Right lobe of liver (tissue), 6 donors: ENCODE measurements around the gene HOXD13. TPM values are rescaled to one million over a fixed set of nuclear protein-coding genes. Genes with fewer than 3 reads are reported as not detected.

Experiments
- ATAC-seq, 4 donors: fragments of 200-7000 bp; cut with Tn5 transposase; one replicate each; pipeline ENCODE4 v1.9.1; 2020; ENCODE audit warnings: mild to moderate bottlenecking in 4 of 4, moderate library complexity in 4 of 4
- DNase-seq, 3 donors: peaks; one replicate each; pipeline ENCODE4 v3.0.0-alpha.2; 2020
- H3K27ac ChIP-seq, 3 donors: fragments of 200-600 bp; one replicate each; pipeline ENCODE4 v1.8.0; 2022
- H3K27me3 ChIP-seq, 2 donors: fragments of 200-600 bp; one replicate each; pipeline ENCODE4 v1.8.0; 2022
- H3K36me3 ChIP-seq, 4 donors: fragments of 200-600 bp; sonication (generic) in 1 of 4; one replicate each; pipeline versions ENCODE4 v1.5.1 to v1.8.0; 2017 to 2022; ENCODE audit warnings: control low read depth in 1 of 4
- H3K4me1 ChIP-seq, 4 donors: fragments of 200-600 bp; sonication (generic) in 1 of 4; one replicate each; pipeline versions ENCODE4 v1.5.1 to v1.8.0; 2017 to 2022; ENCODE audit warnings: control low read depth in 1 of 4
- H3K4me3 ChIP-seq, 3 donors: fragments of 200-600 bp; one replicate each; pipeline ENCODE4 v1.8.0; 2022
- H3K9me3 ChIP-seq, 4 donors: fragments of 200-600 bp; sonication (generic) in 1 of 4; one replicate each; pipeline versions ENCODE4 v1.5.1 to v1.8.0; 2017 to 2022; ENCODE audit warnings: control low read depth in 1 of 4
- POLR2A ChIP-seq: fragments of 450-650 bp; IDR thresholded peaks from one replicate; pipeline ENCODE4 v1.6.1; 2017; ENCODE audit warnings: antibody characterized with exemption, mild to moderate bottlenecking
- WGBS: methylation state at CpG from one replicate; pipeline ENCODE4 v1.1.6; 2018; ENCODE audit warnings: low coverage, low lambda C conversion rate; ENCODE audit not compliant: insufficient coverage; ENCODE audit errors: missing lambda C conversion rate; 5-methylcytosine and 5-hydroxymethylcytosine counted together
- intact Hi-C, 2 donors: fragments of 100-400 bp; cut with DNase I; formaldehyde crosslinking; loops; one replicate each; pipeline versions ENCODE4 v1.11.2 to v1.14.1; 2022
- long read RNA-seq: library from polyadenylated mRNA; unstranded; transcript quantifications from one replicate; pipeline ENCODE4 v2.0.0, GENCODE V29; 2019
- total RNA-seq, 6 experiments: library from RNA; depleted of rRNA in 2 of 6; stranded (reverse); fragments of >200 nt in 2 of 6; fragmentation: NEBNext Ultra II Directional in 3 of 6; extraction: Animal tissue kit (Norgen Biotek cat#: 25700) in 3 of 6; gene quantifications; one replicate each; pipeline versions ENCODE4 v1.1.0 to v1.2.4, GENCODE V29; 2016 to 2023
- TF ChIP-seq, protein P1 (sequence below), 4 donors: fragments of 200-600 bp in 3 of 4; fragments of 450-650 bp in 1 of 4; IDR thresholded peaks; one replicate each; pipeline versions ENCODE4 v1.5.1 to v1.8.0; 2016 to 2022; ENCODE audit warnings: antibody characterized with exemption in 4 of 4, mild to moderate bottlenecking in 2 of 4
- donor health status: DM: no; HTN: yes; CAD: no.
- donor health status: DM: no; HTN: no; CAD: no.
- donor health status: DM: no; HTN: no; CAD: no.
- donor health status: DM: no; HTN: yes; CAD: no.
- donor health status: DM: no; HTN: yes; CAD: no.

The HOXD13 gene
- total RNA-seq = not detected
- long read RNA-seq = 0 reads

DNA sequence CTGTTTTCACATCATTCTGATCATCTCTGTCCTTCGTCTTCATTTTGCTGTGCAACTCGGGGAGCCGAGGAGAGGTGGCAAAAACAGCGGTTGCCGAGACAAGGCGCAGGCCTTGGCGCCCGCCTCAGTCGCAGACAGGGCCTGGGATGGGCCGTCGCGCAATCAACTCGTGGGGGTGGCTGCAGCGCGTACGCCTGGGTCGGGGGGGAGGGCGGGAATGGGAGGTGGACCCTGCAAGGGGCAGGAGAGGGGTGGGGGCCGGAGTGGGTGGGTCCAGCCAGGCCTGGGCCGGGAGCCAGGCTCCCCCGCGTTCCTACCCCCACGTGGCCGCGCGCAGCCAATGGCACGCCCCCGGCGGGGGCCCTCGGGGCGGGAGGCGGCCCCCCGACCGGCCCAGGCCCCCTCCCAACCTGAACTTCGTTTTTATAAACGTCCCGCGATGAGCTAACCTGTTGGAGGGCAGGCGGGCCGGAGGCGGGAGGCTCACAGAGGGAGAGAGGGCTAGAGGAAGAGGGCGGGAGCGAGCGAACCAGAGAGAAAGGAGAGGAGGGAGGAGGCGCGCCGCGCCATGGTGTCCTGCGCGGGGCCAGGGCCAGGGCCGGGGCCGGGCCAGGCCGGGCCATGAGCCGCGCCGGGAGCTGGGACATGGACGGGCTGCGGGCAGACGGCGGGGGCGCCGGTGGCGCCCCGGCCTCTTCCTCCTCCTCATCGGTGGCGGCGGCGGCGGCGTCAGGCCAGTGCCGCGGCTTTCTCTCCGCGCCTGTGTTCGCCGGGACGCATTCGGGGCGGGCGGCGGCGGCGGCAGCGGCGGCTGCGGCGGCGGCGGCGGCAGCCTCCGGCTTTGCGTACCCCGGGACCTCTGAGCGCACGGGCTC lies at the start of gene HOXD13:
Gene HOXD13 (plus strand): TSS at position 452 of the 875 bp plus-strand sequence. CDS start 170 bp downstream, at position 622.
- no peak for TF ChIP-seq POLR2A
- TF ChIP-seq, protein P1, sequence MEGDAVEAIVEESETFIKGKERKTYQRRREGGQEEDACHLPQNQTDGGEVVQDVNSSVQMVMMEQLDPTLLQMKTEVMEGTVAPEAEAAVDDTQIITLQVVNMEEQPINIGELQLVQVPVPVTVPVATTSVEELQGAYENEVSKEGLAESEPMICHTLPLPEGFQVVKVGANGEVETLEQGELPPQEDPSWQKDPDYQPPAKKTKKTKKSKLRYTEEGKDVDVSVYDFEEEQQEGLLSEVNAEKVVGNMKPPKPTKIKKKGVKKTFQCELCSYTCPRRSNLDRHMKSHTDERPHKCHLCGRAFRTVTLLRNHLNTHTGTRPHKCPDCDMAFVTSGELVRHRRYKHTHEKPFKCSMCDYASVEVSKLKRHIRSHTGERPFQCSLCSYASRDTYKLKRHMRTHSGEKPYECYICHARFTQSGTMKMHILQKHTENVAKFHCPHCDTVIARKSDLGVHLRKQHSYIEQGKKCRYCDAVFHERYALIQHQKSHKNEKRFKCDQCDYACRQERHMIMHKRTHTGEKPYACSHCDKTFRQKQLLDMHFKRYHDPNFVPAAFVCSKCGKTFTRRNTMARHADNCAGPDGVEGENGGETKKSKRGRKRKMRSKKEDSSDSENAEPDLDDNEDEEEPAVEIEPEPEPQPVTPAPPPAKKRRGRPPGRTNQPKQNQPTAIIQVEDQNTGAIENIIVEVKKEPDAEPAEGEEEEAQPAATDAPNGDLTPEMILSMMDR (IDR thresholded peaks at IDR 0.05) = no peak
- under 1% methylated on average over 17 of the region's 95 CpGs for WGBS
- ATAC-seq = no peak
- H3K27ac ChIP-seq = no peak within 1 kb of the TSS
- no peak within 1 kb of the TSS for H3K4me3 ChIP-seq
- H3K27me3 ChIP-seq = peaks cover 24 to 84% of the 10 kb centered on the region in 2 donors
- H3K4me1 ChIP-seq = peaks cover 0 to 30% (median 8%) of the 10 kb centered on the region in 4 donors
- H3K36me3 ChIP-seq = no peaks in the 10 kb centered on the region
- intact Hi-C loops = loop anchor here in 1 of 2 donors (10.0 kb wide), 1 partner anchor 738 kb away; no protein-coding TSS in a partner anchor
- DNase-seq = no peak
- no peaks in the 10 kb centered on the region for H3K9me3 ChIP-seq

DNA sequence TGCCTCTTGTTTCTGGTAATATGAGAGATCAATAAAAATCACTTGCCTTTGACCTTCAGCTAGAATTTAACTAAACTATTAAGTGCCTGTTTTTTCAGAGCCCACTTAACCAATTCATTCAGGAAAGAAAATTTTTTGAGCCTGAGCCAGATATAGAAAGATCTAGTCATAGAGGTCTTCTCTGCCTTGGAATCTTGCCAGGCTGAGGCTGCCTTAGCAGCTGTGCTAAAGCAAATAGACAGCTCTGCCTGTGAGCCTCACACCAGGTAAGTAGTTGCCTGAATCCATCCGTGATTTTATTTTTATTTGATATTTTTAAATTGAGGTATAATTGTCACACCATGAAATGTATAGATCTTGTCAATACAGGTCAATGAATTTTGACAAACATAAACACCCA lies 36.1 kb upstream of the HOXD13 start:
- no peak for DNase-seq
- WGBS = 6% methylated on average over 1 of the region's 1 CpG
- TF ChIP-seq POLR2A = no peak
- TF ChIP-seq, protein P1 (IDR thresholded peaks at IDR 0.05) = no peak
- Histone ChIP-seq H3K27me3 (no peaks in the 10 kb centered on the region), H3K9me3 (no peaks in the 10 kb centered on the region), H3K4me1 (no peaks in the 10 kb centered on the region), H3K4me3 (no peak overlapping the region), H3K36me3 (no peaks in the 10 kb centered on the region), H3K27ac (no peak overlapping the region)
- no peak for ATAC-seq
- intact Hi-C loops = no loop called here

GRCh38 chr2:176063958-176064357 lies 28.6 kb upstream of the HOXD13 start:
- Histone ChIP-seq H3K36me3 (no peaks in the 10 kb centered on the region), H3K9me3 (no peaks in the 10 kb centered on the region), H3K4me1 (peaks cover 0 to 20% (median 6%) of the 10 kb centered on the region in 4 donors), H3K4me3 (no peak overlapping the region), H3K27ac (no peak overlapping the region), H3K27me3 (peaks cover 8 to 29% of the 10 kb centered on the region in 2 donors)
- ATAC-seq (no peak), DNase-seq (no peak)
- no peak for TF ChIP-seq POLR2A
- TF ChIP-seq, protein P1 (IDR thresholded peaks at IDR 0.05) = no peak
- intact Hi-C loops = no loop called here
- 29% methylated on average over 2 of the region's 2 CpGs for WGBS

DNA sequence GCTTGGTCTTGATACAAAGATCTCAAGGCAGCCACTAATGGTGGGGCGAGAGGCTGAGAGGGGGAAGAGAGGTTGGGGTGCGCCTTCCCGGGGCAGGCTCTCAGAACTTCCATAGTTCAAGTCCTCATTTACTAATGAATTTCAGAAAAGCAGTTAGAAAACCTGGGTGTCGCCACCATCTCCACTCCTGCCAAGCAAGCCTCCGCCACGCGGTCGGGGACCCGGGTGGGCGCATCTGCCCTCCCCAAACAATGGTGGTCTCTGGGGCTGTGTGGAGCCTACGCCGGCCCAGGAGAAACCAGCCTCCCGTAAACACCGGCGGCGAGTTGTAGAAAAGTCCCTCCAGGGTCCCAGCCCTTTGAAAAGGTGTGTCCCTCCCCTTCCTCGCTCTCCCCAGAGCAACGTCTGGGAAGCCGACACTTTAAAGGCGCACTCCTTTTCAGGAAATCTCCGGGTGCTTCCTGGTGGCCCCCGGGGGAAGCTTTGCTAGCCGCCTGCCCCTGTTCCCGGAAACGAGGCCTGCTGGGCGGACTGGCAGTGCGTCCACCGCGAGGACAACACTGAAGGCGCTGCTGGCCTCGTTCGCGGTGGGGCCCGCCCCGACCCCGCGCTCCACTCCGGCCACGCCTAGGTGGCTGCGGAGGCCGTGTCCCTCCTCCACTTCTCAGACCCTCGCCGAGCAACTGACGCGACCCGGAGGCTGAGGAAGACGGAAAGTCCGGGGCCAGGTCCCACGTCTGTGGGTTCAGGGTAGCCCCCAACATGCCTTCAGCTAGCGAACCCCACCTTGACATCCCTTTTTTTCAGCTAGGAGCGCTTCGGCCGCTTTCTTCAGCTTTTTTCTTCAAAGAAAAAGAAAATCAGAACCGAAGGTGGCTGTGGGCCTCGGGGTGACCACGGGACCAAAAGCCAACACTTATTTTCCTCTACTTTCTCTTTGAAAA lies 25.6 kb upstream of the HOXD13 start:
- no peaks in the 10 kb centered on the region for H3K9me3 ChIP-seq
- 7% methylated on average over 19 of the region's 56 CpGs for WGBS
- peaks cover 14 to 54% of the 10 kb centered on the region in 2 donors for H3K27me3 ChIP-seq
- H3K4me1 ChIP-seq = peaks cover 0 to 20% (median 6%) of the 10 kb centered on the region in 4 donors
- no peaks in the 10 kb centered on the region for H3K36me3 ChIP-seq
- H3K27ac ChIP-seq = no peak overlapping the region
- DNase-seq (no peak), ATAC-seq (peak in 2 of 4 donors; percentile 41 to 44)
- TF ChIP-seq, protein P1 (IDR thresholded peaks at IDR 0.05) = no peak
- no peak for TF ChIP-seq POLR2A
- intact Hi-C loops = no loop called here
- peak overlapping the region; percentile 23 to 40 (median 29) for H3K4me3 ChIP-seq
